GM20000 (cell line): ENCODE data around the gene CCN5.

Experiments
- DNase-seq: peaks from one replicate; pipeline ENCODE4 v3.0.0; 2012; ENCODE audit warnings: low spot score
- CTCF ChIP-seq: IDR thresholded peaks from 2 replicates; pipeline ENCODE4 v1.5.1; 2012; ENCODE audit warnings: mild to moderate bottlenecking, control low read depth; ENCODE audit errors: extremely low read depth, missing control alignments

The CCN5 gene

GRCh38 chr20:44734938-44735337 lies 19.8 kb downstream of the CCN5 start:
- no peak for DNase-seq
- no peak for TF ChIP-seq CTCF

- TF ChIP-seq CTCF, result no peak
- no peak for DNase-seq
Observed at GRCh38 chr20:44735816-44736169, 20.6 kb downstream of the CCN5 start.

GRCh38 chr20:44736170-44737021 lies 21.2 kb downstream of the CCN5 start:
- peak; percentile 58 for DNase-seq
- TF ChIP-seq CTCF, result no peak

GRCh38 chr20:44737116-44737515 lies 21.9 kb downstream of the CCN5 start:
- no peak for TF ChIP-seq CTCF
- no peak for DNase-seq

- TF ChIP-seq CTCF, result no peak
- peak; percentile 83 for DNase-seq
Observed at GRCh38 chr20:44738813-44739477, 23.8 kb downstream of the CCN5 start.

DNA sequence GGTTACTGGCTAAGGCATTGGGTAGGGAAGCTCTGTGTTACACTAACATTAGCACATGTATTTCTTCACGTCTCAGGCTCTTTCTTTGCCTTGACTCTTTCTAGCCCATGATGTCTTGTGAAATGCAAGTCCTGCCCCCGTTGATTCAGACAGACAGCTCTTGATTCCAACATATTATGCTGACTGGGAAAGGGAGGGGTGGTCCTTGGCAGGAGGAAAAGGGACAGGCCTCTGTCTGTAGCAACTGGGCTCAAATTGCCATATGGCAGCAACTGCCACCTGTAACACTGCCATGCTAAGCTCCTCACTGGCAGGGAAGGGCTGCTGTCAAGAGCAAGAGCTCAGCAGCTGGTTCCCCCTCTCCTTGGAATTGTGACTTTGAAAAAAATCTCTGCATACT lies 24.8 kb downstream of the CCN5 start:
- no peak for TF ChIP-seq CTCF

GRCh38 chr20:44742304-44743079 lies 27.3 kb downstream of the CCN5 start:
- no peak for TF ChIP-seq CTCF
- DNase-seq, result no peak

More for the DNA sequence above, 24.8 kb downstream of the CCN5 start:
- no peak for DNase-seq
